ENCODE results near the gene COG5.

DNA sequence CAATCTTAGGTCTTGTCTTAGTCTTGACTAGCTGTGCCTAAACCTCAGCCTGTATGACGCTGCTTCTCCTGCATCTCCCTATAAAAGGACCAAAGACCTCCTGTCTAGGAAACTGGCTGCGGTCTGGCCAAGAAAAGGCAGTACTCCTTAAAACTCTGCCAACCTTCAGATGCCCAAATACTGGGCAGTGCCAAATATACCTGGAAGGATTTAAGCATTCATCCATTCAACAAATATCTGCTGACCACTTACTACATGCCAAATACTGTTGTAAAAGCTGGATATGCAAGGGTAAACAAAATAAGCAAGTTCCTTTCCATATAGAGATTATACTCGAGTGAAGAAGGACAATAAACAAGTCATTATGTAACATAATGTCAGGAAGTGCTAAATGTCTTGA, 259.1 kb downstream of the COG5 start:
- TF ChIP-seq, protein P1, sequence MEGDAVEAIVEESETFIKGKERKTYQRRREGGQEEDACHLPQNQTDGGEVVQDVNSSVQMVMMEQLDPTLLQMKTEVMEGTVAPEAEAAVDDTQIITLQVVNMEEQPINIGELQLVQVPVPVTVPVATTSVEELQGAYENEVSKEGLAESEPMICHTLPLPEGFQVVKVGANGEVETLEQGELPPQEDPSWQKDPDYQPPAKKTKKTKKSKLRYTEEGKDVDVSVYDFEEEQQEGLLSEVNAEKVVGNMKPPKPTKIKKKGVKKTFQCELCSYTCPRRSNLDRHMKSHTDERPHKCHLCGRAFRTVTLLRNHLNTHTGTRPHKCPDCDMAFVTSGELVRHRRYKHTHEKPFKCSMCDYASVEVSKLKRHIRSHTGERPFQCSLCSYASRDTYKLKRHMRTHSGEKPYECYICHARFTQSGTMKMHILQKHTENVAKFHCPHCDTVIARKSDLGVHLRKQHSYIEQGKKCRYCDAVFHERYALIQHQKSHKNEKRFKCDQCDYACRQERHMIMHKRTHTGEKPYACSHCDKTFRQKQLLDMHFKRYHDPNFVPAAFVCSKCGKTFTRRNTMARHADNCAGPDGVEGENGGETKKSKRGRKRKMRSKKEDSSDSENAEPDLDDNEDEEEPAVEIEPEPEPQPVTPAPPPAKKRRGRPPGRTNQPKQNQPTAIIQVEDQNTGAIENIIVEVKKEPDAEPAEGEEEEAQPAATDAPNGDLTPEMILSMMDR (IDR thresholded peaks at IDR 0.05): no peak
- TF ChIP-seq POLR2A (IDR thresholded peaks at IDR 0.05) (no peak), POLR2AphosphoS5 (IDR thresholded peaks at IDR 0.05; ENCODE audit: insufficient read depth in 1 of 2, low read depth in 1 of 2) (no peak)
